H9 (cell line): ENCODE data around the gene YJU2. TPM values are rescaled to one million over a fixed set of nuclear protein-coding genes. Genes with fewer than 3 reads are reported as not detected.
"Not testable (repeated sequence)": the region's sequence is repeated elsewhere in the genome, so short reads cannot be mapped to it uniquely, and the experiment has no call there.

Experiments used
- DNase-seq: peaks from one replicate; pipeline ENCODE4 v3.0.0-alpha.2; 2017
- H2AFZ ChIP-seq: one replicate; pipeline ENCODE4 v1.6.1; 2013; ENCODE audit warnings: mild to moderate bottlenecking, low read length, control low read depth, moderate library complexity
- H2AK5ac ChIP-seq: 2 replicates; pipeline ENCODE4 v1.6.1; 2013; ENCODE audit warnings: low read length, control low read depth, mixed read lengths; ENCODE audit not compliant: insufficient read length
- H2BK120ac ChIP-seq: one replicate; pipeline ENCODE4 v1.6.1; 2013; ENCODE audit warnings: low read depth, mild to moderate bottlenecking, low read length, control low read depth, inconsistent platforms; ENCODE audit not compliant: poor library complexity, severe bottlenecking
- H2BK12ac ChIP-seq: 2 replicates; pipeline ENCODE4 v1.6.1; 2013; ENCODE audit warnings: low read length, control low read depth, mixed read lengths, low read depth; ENCODE audit not compliant: insufficient read length
- H2BK15ac ChIP-seq: 2 replicates; pipeline ENCODE4 v1.6.1; 2013; ENCODE audit warnings: low read depth, low read length, control low read depth
- H2BK20ac ChIP-seq: one replicate; pipeline ENCODE4 v1.6.1; 2013; ENCODE audit warnings: low read depth, mild to moderate bottlenecking, low read length, control low read depth, inconsistent platforms; ENCODE audit not compliant: poor library complexity, severe bottlenecking
- H2BK5ac ChIP-seq: 2 replicates; pipeline ENCODE4 v1.6.1; 2013; ENCODE audit warnings: low read length, control low read depth, mixed read lengths; ENCODE audit not compliant: insufficient read length
- H3K14ac ChIP-seq: 2 replicates; pipeline ENCODE4 v1.6.1; 2013; ENCODE audit warnings: low read length, control low read depth; ENCODE audit not compliant: insufficient read depth
- H3K18ac ChIP-seq: 2 replicates; pipeline ENCODE4 v1.6.1; 2013; ENCODE audit warnings: low read depth, mild to moderate bottlenecking, mixed read lengths, low read length, control low read depth; ENCODE audit not compliant: insufficient read length
- H3K23ac ChIP-seq: 2 replicates; pipeline ENCODE4 v1.6.1; 2013; ENCODE audit warnings: low read length, control low read depth, mixed read lengths, low read depth; ENCODE audit not compliant: insufficient read length
- H3K23me2 ChIP-seq: 2 replicates; pipeline ENCODE4 v1.6.1; 2013; ENCODE audit warnings: low read depth, mild to moderate bottlenecking, mixed read lengths, low read length, control low read depth; ENCODE audit not compliant: insufficient read length, poor library complexity, severe bottlenecking
- H3K27ac ChIP-seq: 2 replicates; pipeline ENCODE4 v1.5.1; 2013; ENCODE audit warnings: low read length, control low read depth, mixed read lengths, low read depth; ENCODE audit not compliant: insufficient read length
- H3K27me3 ChIP-seq: 2 replicates; pipeline ENCODE4 v1.6.1; 2013; ENCODE audit warnings: low read length, control low read depth, inconsistent platforms; ENCODE audit not compliant: insufficient read depth
- H3K4ac ChIP-seq: 2 replicates; pipeline ENCODE4 v1.6.1; 2013; ENCODE audit warnings: low read depth, mild to moderate bottlenecking, control low read depth, inconsistent platforms, low read length, moderate library complexity
- H3K4me1 ChIP-seq: 2 replicates; pipeline ENCODE4 v1.6.1; 2013; ENCODE audit warnings: low read length, control low read depth, inconsistent platforms; ENCODE audit not compliant: insufficient read depth
- H3K4me2 ChIP-seq: 2 replicates; pipeline ENCODE4 v1.6.1; 2013; ENCODE audit warnings: low read length, control low read depth, mixed read lengths; ENCODE audit not compliant: insufficient read length, insufficient read depth
- H3K56ac ChIP-seq: 2 replicates; pipeline ENCODE4 v1.6.1; 2013; ENCODE audit warnings: low read depth, mild to moderate bottlenecking, mixed read lengths, low read length, control low read depth; ENCODE audit not compliant: insufficient read length
- H3K79me1 ChIP-seq: 2 replicates; pipeline ENCODE4 v1.6.1; 2013; ENCODE audit warnings: low read depth, mild to moderate bottlenecking, moderate library complexity, low read length, control low read depth, inconsistent platforms; ENCODE audit not compliant: insufficient read depth, poor library complexity, severe bottlenecking
- H3K79me2 ChIP-seq: 2 replicates; pipeline ENCODE4 v1.6.1; 2013; ENCODE audit warnings: low read length, control low read depth, inconsistent platforms; ENCODE audit not compliant: insufficient read depth
- H3K9ac ChIP-seq: 2 replicates; pipeline ENCODE4 v1.6.1; 2013; ENCODE audit warnings: low read length, control low read depth, mixed read lengths; ENCODE audit not compliant: insufficient read length; ENCODE audit errors: extremely low read depth
- H3K9me3 ChIP-seq: one replicate; pipeline ENCODE4 v1.6.1; 2013; ENCODE audit warnings: low read depth, low read length, inconsistent platforms; ENCODE audit not compliant: control insufficient read depth
- H3T11ph ChIP-seq: one replicate; pipeline ENCODE4 v1.6.1; 2013; ENCODE audit warnings: mild to moderate bottlenecking, low read length, control low read depth, inconsistent platforms
- H4K20me1 ChIP-seq: one replicate; pipeline ENCODE4 v1.6.1; 2013; ENCODE audit not compliant: control insufficient read depth, insufficient read length, insufficient read depth
- H4K5ac ChIP-seq: 2 replicates; pipeline ENCODE4 v1.6.1; 2013; ENCODE audit warnings: low read depth, mild to moderate bottlenecking, mixed read lengths, low read length, control low read depth; ENCODE audit not compliant: insufficient read length
- H4K8ac ChIP-seq: replicated peaks from 2 replicates; pipeline ENCODE4 v1.6.1; 2013; ENCODE audit warnings: low read length, control low read depth, mixed read lengths, low read depth; ENCODE audit not compliant: insufficient read length
- H4K91ac ChIP-seq: 2 replicates; pipeline ENCODE4 v1.6.1; 2013; ENCODE audit warnings: low read depth, mild to moderate bottlenecking, moderate library complexity, mixed read lengths, low read length, control low read depth; ENCODE audit not compliant: insufficient read length
- H3K27ac Mint-ChIP-seq, 3 experiments: 2 replicates in 2 of 3; 3 replicates in 1 of 3; pipeline ENCODE4 v1.8.0; 2020 to 2021; ENCODE audit warnings: mixed read lengths in 3 of 3, mild to moderate bottlenecking in 1 of 3, moderate library complexity in 1 of 3
- H3K27me3 Mint-ChIP-seq: 2 replicates; pipeline ENCODE4 v1.8.0; 2021; ENCODE audit warnings: low read depth, mild to moderate bottlenecking, moderate library complexity, mixed read lengths
- H3K36me3 Mint-ChIP-seq, 3 experiments: 2 replicates in 2 of 3; 3 replicates in 1 of 3; pipeline ENCODE4 v1.8.0; 2020 to 2021; ENCODE audit warnings: low read depth in 3 of 3, mixed read lengths in 3 of 3; ENCODE audit not compliant: insufficient read depth in 1 of 3
- H3K4me1 Mint-ChIP-seq, 2 experiments: 2 replicates each; pipeline ENCODE4 v1.8.0; 2020; ENCODE audit warnings: mixed read lengths in 2 of 2
- H3K4me3 Mint-ChIP-seq, 2 experiments: 2 replicates in 1 of 2; 3 replicates in 1 of 2; pipeline ENCODE4 v1.8.0; 2020 to 2021; ENCODE audit warnings: mild to moderate bottlenecking in 2 of 2, mixed read lengths in 2 of 2, moderate library complexity in 1 of 2
- H3K9me3 Mint-ChIP-seq, 2 experiments: 2 replicates in 1 of 2; 3 replicates in 1 of 2; pipeline ENCODE4 v1.8.0; 2020; ENCODE audit warnings: mild to moderate bottlenecking in 2 of 2, mixed read lengths in 2 of 2, moderate library complexity in 1 of 2
- WGBS: extraction: QIAGEN DNeasy Blood & Tissue Kit; methylation state at CpG from one replicate; pipeline ENCODE4 v1.1.7; 2013; ENCODE audit warnings: missing lambda C conversion rate, low lambda C conversion rate, mixed read lengths; ENCODE audit not compliant: insufficient read length; ENCODE audit errors: extremely low coverage; 5-methylcytosine and 5-hydroxymethylcytosine counted together
- total RNA-seq: library from RNA; stranded (reverse); gene quantifications from 2 replicates; pipeline ENCODE4 v1.2.1, GENCODE V29; 2021
- TF ChIP-seq, protein P1 (sequence below): fragments of 200-600 bp; sonication (generic); conservative IDR thresholded peaks from 3 replicates; pipeline ENCODE4 v1.8.0; 2021; ENCODE audit warnings: antibody characterized with exemption, mild to moderate bottlenecking

Gene YJU2
- total RNA-seq, 1 experiment from 2014 or later: 31.0 TPM

DNA sequence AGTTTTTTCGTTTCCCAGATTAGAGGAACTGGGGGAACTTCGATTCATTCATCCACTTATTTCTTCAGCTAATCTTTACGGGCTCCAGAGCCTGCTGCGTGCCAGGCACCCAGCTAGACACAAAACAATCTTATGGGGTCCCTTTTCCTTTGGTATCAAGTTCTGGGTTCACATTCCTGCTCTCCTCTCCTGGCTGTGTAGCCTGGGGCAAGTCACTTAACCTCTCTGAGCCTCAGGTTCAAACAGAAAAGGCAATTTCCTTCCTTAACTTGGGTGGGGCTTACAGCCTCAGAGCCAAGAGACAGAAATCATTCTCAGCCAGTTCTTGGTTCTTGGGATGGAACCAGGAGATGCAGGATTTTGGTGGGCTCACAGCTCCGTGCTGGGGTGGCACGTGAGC lies 38.1 kb downstream of the YJU2 start:
- Histone ChIP-seq H3K18ac (no peak overlapping the region), H3K4ac (no peak overlapping the region), H3K4me2 (peak overlapping the region; percentile 63), H3K9ac (no peak overlapping the region), H2BK5ac (no peak overlapping the region), H2AFZ (no peak overlapping the region), H3K56ac (no peak overlapping the region), H3K23me2 (peaks cover 2% of the 10 kb centered on the region), H4K8ac (no peak overlapping the region), H4K5ac (no peak overlapping the region), H3K27ac (no peak overlapping the region), H3K79me2 (no peaks in the 10 kb centered on the region), H3K23ac (no peak overlapping the region), H2BK15ac (no peak overlapping the region), H2BK120ac (no peak overlapping the region), H3K79me1 (no peaks in the 10 kb centered on the region), H3K4me1 (no peaks in the 10 kb centered on the region; the same call in 1 of the 2 replicates), H4K20me1 (no peaks in the 10 kb centered on the region), H3T11ph (no peak overlapping the region), H2BK12ac (no peak overlapping the region), H3K14ac (no peak overlapping the region), H4K91ac (no peak overlapping the region), H2AK5ac (no peak overlapping the region), H3K27me3 (peaks cover 7% of the 10 kb centered on the region; the same call in 1 of the 2 replicates), H3K9me3 (no peaks in the 10 kb centered on the region), H2BK20ac (no peak overlapping the region)
- DNase-seq: no peak
- H3K27me3 Mint-ChIP-seq: peaks cover 57% of the 10 kb centered on the region
- H3K27ac Mint-ChIP-seq: no peak overlapping the region
- WGBS: no CpG with 5 or more reads among the region's 6 CpGs
- peaks cover 0 to 1% (median 0%) of the 10 kb centered on the region in 3 experiments; a peak in 1 of 7 replicates for H3K36me3 Mint-ChIP-seq
- H3K4me3 Mint-ChIP-seq: no peak overlapping the region
- TF ChIP-seq, protein P1, sequence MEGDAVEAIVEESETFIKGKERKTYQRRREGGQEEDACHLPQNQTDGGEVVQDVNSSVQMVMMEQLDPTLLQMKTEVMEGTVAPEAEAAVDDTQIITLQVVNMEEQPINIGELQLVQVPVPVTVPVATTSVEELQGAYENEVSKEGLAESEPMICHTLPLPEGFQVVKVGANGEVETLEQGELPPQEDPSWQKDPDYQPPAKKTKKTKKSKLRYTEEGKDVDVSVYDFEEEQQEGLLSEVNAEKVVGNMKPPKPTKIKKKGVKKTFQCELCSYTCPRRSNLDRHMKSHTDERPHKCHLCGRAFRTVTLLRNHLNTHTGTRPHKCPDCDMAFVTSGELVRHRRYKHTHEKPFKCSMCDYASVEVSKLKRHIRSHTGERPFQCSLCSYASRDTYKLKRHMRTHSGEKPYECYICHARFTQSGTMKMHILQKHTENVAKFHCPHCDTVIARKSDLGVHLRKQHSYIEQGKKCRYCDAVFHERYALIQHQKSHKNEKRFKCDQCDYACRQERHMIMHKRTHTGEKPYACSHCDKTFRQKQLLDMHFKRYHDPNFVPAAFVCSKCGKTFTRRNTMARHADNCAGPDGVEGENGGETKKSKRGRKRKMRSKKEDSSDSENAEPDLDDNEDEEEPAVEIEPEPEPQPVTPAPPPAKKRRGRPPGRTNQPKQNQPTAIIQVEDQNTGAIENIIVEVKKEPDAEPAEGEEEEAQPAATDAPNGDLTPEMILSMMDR: no peak
- no peaks in the 10 kb centered on the region; a peak in 2 of 5 replicates for H3K9me3 Mint-ChIP-seq
- H3K4me1 Mint-ChIP-seq: peaks cover 2 to 10% of the 10 kb centered on the region in 2 experiments

GRCh38 chr19:4286141-4286540 lies 39.3 kb downstream of the YJU2 start:
- H3K79me2 ChIP-seq, DNase-seq, H2BK20ac ChIP-seq, H4K20me1 ChIP-seq, H4K91ac ChIP-seq, H2BK15ac ChIP-seq, H3K27ac ChIP-seq, H3K56ac ChIP-seq, H3K36me3 Mint-ChIP-seq, H2BK12ac ChIP-seq, H3K14ac ChIP-seq, H3K4me3 Mint-ChIP-seq, H3K9me3 ChIP-seq, H3K18ac ChIP-seq, H3K4me1 ChIP-seq, H3K23ac ChIP-seq, H3K79me1 ChIP-seq, H2BK5ac ChIP-seq, H3T11ph ChIP-seq, H2AFZ ChIP-seq, H3K27ac Mint-ChIP-seq, H3K4ac ChIP-seq, H3K27me3 ChIP-seq, H4K5ac ChIP-seq, H2BK120ac ChIP-seq, H4K8ac ChIP-seq, H2AK5ac ChIP-seq, H3K9ac ChIP-seq, H3K4me2 ChIP-seq, H3K23me2 ChIP-seq, H3K9me3 Mint-ChIP-seq: not testable (repeated sequence)
- Mint-ChIP-seq H3K4me1 (peaks cover 2 to 15% of the 10 kb centered on the region in 2 experiments), H3K27me3 (peaks cover 46% of the 10 kb centered on the region)
- WGBS: no CpG with 5 or more reads among the region's 4 CpGs
